A673 (cell line): ENCODE data around the gene IQGAP1. TPM values are rescaled to one million over a fixed set of nuclear protein-coding genes. Genes with fewer than 3 reads are reported as not detected.

Experiments
- BruUV-seq: library from RNA; stranded (reverse); fragments of 400-500 nt; replicated peaks from 2 replicates; lab custom pipeline; 2021; lab: Mats Ljungman, UMichigan
- CTCF ChIA-PET: fragments of 300-600 bp; sonication (Branson Sonifier 250); formaldehyde crosslinking; loops from one replicate; lab custom pipeline; 2022; ENCODE audit warnings: antibody characterized with exemption; lab: Charles Lee
- POLR2A ChIA-PET: fragments of 300-600 bp; sonication (Branson Sonifier 250); formaldehyde crosslinking; loops from one replicate; lab custom pipeline; 2022; ENCODE audit warnings: antibody characterized with exemption; ENCODE audit not compliant: low non-redundant PET; lab: Charles Lee
- DNase-seq: peaks from one replicate; pipeline ENCODE4 v3.0.0-alpha.2; 2015; ENCODE audit warnings: low spot score
- H3K27ac ChIP-seq: fragments of 200-600 bp; sonication (generic); 2 replicates; pipeline ENCODE4 v1.5.1; 2016; ENCODE audit warnings: mixed run types, low read depth, mild to moderate bottlenecking, mixed read lengths, antibody characterized with exemption, low read length; ENCODE audit not compliant: poor library complexity, severe bottlenecking
- H3K27me3 ChIP-seq: fragments of 200-600 bp; sonication (generic); replicated peaks from 2 replicates; pipeline ENCODE4 v1.6.1; 2017; ENCODE audit warnings: mixed run types, low read depth, mild to moderate bottlenecking, mixed read lengths, antibody characterized with exemption, low read length; ENCODE audit not compliant: insufficient read depth, poor library complexity
- H3K36me3 ChIP-seq: fragments of 200-600 bp; sonication (generic); 2 replicates; pipeline ENCODE4 v1.6.1; 2016; ENCODE audit warnings: mixed run types, mild to moderate bottlenecking, mixed read lengths, antibody characterized with exemption, low read length; ENCODE audit not compliant: insufficient read depth, poor library complexity, severe bottlenecking
- H3K4me1 ChIP-seq: fragments of 200-600 bp; sonication (generic); 2 replicates; pipeline ENCODE4 v1.6.1; 2017; ENCODE audit warnings: mixed run types, mild to moderate bottlenecking, mixed read lengths, antibody characterized with exemption, low read length; ENCODE audit not compliant: insufficient read depth, poor library complexity, severe bottlenecking
- H3K4me3 ChIP-seq: fragments of 200-600 bp; sonication (generic); 2 replicates; pipeline ENCODE4 v1.5.1; 2016; ENCODE audit warnings: low read depth, mixed run types, mild to moderate bottlenecking, mixed read lengths, low read length; ENCODE audit not compliant: poor library complexity, severe bottlenecking
- H3K9me3 ChIP-seq: fragments of 200-600 bp; sonication (generic); 2 replicates; pipeline ENCODE4 v1.6.1; 2016; ENCODE audit warnings: mixed run types, low read depth, mild to moderate bottlenecking, mixed read lengths, antibody characterized with exemption, low read length; ENCODE audit not compliant: poor library complexity, severe bottlenecking
- EZH2 ChIP-seq: fragments of 200-600 bp; sonication (generic); IDR thresholded peaks from 2 replicates; pipeline ENCODE4 v1.6.1; 2017; ENCODE audit warnings: borderline replicate concordance, low read depth, mild to moderate bottlenecking, mixed read lengths, antibody characterized with exemption, low read length; ENCODE audit not compliant: poor library complexity, severe bottlenecking
- intact Hi-C: fragments of 100-400 bp; cut with micrococcal nuclease; formaldehyde crosslinking; loops from one replicate; pipeline ENCODE4 v1.10.0; 2022; ENCODE audit not compliant: unreplicated experiment
- total RNA-seq: library from RNA; stranded (reverse); gene quantifications from 2 replicates; pipeline ENCODE4 v1.2.3, GENCODE V29; 2021
- TF ChIP-seq, protein P1 (sequence below): fragments of 300-800, 200-600 bp; sonication (generic); conservative IDR thresholded peaks from 2 replicates; pipeline ENCODE4 v1.5.1; 2017; ENCODE audit warnings: low read depth, mild to moderate bottlenecking, antibody characterized with exemption, low read length, moderate library complexity, mixed read lengths

IQGAP1 gene
- total RNA-seq, 1 experiment from 2014 or later, result 119 TPM

DNA sequence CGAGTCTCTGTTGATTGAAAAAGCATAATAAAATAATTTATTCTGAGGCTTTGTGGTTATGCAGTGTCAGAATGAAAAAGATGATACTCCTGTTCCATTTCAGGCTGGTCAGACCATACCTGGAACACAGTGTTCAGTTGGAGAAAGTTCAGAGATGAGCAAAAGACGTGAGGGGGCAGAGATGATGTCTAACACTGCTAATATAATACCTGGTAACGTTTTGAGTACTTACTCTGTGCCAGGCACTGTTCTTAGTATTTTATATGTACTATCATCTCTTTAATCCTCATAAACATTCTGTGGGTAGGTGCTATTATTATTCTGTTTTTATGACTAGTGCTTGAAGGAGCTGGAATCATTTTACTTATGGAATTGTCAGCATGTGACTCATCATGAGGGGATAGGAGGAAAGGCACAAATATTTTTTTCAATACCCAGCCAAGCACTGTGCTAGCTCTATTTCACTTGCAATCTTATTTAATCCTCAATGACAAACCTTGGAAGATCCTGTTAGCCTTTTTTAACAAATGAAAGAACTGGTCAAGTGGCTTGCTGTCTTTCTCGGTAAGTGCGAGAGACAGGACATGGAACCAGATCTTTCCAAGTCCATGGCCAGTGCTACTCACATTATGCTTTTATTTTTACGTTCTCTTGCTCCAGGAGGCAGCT, 31.8 kb downstream of the IQGAP1 start:
- CTCF ChIA-PET, result no interaction called here
- intact Hi-C loops, result no loop called here
- TF ChIP-seq, protein P1, sequence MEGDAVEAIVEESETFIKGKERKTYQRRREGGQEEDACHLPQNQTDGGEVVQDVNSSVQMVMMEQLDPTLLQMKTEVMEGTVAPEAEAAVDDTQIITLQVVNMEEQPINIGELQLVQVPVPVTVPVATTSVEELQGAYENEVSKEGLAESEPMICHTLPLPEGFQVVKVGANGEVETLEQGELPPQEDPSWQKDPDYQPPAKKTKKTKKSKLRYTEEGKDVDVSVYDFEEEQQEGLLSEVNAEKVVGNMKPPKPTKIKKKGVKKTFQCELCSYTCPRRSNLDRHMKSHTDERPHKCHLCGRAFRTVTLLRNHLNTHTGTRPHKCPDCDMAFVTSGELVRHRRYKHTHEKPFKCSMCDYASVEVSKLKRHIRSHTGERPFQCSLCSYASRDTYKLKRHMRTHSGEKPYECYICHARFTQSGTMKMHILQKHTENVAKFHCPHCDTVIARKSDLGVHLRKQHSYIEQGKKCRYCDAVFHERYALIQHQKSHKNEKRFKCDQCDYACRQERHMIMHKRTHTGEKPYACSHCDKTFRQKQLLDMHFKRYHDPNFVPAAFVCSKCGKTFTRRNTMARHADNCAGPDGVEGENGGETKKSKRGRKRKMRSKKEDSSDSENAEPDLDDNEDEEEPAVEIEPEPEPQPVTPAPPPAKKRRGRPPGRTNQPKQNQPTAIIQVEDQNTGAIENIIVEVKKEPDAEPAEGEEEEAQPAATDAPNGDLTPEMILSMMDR, result no peak
- no peak for TF ChIP-seq EZH2
- Histone ChIP-seq H3K27ac (peak overlapping the region; percentile 54), H3K9me3 (no peaks in the 10 kb centered on the region), H3K36me3 (no peaks in the 10 kb centered on the region), H3K4me1 (peaks cover 39% of the 10 kb centered on the region), H3K4me3 (peak overlapping the region; percentile 7), H3K27me3 (no peaks in the 10 kb centered on the region)
- peak; percentile 72 for DNase-seq
- no TSS peak for BruUV-seq
- POLR2A ChIA-PET, result no interaction called here

DNA sequence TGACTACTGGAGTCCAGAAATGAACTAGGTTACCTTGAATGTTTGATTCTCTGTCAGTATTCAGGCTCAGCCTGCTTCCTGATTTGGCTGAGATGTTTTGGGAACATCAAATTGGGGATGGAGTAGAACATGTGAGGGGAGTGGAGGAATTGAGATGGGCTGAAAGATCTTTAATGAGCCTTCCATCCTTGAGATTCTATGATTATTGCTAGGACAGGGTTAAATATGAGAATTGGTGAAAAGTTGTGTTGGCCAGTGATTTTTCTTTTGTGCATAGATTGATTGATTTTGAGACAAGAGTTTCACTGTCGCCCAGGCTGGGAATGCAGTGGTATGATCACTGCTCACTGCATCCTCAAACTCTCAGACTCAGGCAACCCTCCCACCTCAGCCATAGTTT, 32.4 kb downstream of the IQGAP1 start:
- TF ChIP-seq EZH2, result no peak
- TF ChIP-seq, protein P1, result no peak
- H3K36me3 ChIP-seq, result no peaks in the 10 kb centered on the region
- no peaks in the 10 kb centered on the region for H3K9me3 ChIP-seq
- BruUV-seq, result no TSS peak
- POLR2A ChIA-PET, result no interaction called here
- H3K27ac ChIP-seq, result peak overlapping the region; percentile 54
- H3K27me3 ChIP-seq, result no peaks in the 10 kb centered on the region
- H3K4me3 ChIP-seq, result peak overlapping the region; percentile 7
- CTCF ChIA-PET, result no interaction called here
- peaks cover 37% of the 10 kb centered on the region for H3K4me1 ChIP-seq
- intact Hi-C loops, result no loop called here
- DNase-seq, result no peak

DNA sequence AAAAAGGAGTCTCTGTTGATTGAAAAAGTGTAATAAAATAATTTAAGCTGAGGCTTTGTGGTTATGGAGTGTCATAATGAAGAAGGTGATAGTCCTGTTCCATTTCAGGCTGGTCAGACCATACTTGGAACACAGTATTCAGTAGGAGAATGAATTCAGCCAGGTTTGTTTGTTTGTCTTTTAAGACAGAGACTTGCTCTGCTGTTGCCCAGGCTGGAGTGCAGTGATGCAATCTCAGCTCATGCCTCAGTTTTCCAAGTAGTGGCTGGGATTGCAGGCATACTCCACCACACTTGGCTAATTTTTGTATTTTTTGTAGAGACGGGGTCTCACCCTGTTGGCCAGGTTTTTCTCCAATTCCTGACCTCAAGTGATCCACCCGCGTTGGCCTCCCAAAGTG, 33.5 kb downstream of the IQGAP1 start:
- Histone ChIP-seq H3K27ac (no peak overlapping the region), H3K27me3 (no peaks in the 10 kb centered on the region), H3K36me3 (no peaks in the 10 kb centered on the region), H3K4me3 (no peak overlapping the region), H3K9me3 (no peaks in the 10 kb centered on the region), H3K4me1 (peaks cover 41% of the 10 kb centered on the region)
- TF ChIP-seq, protein P1, result no peak
- TF ChIP-seq EZH2, result no peak
- POLR2A ChIA-PET, result no interaction called here
- CTCF ChIA-PET, result no interaction called here
- BruUV-seq, result no TSS peak
- intact Hi-C loops, result no loop called here
- no peak for DNase-seq
